IPS DF 6.9 (cell line): Measurements from ENCODE around the gene SLC35F1.

ENCODE experiments used
- DNase-seq: peaks from one replicate; pipeline ENCODE4 v3.0.0-alpha.2; 2013; ENCODE audit warnings: low read depth, low spot score
- H3K27ac ChIP-seq: one replicate; pipeline ENCODE4 v1.5.1; 2013; ENCODE audit warnings: low read length, control low read depth
- H3K27me3 ChIP-seq: 2 replicates; pipeline ENCODE4 v1.6.1; 2013; ENCODE audit warnings: mild to moderate bottlenecking, low read length; ENCODE audit not compliant: control insufficient read depth, insufficient read depth
- H3K36me3 ChIP-seq: 2 replicates; pipeline ENCODE4 v1.6.1; 2013; ENCODE audit warnings: low read length; ENCODE audit not compliant: control insufficient read depth, insufficient read depth
- H3K4me1 ChIP-seq: 2 replicates; pipeline ENCODE4 v1.6.1; 2013; ENCODE audit warnings: low read length; ENCODE audit not compliant: control insufficient read depth, insufficient read depth
- H3K4me3 ChIP-seq: 2 replicates; pipeline ENCODE4 v1.5.1; 2013; ENCODE audit warnings: mild to moderate bottlenecking, low read length
- H3K9me3 ChIP-seq: 2 replicates; pipeline ENCODE4 v1.6.1; 2013; ENCODE audit warnings: low read length, inconsistent platforms; ENCODE audit not compliant: control insufficient read depth, insufficient read depth
- WGBS: extraction: QIAGEN DNeasy Blood & Tissue Kit; methylation state at CpG from one replicate; pipeline ENCODE4 v1.1.7; 2013; ENCODE audit warnings: mixed read lengths, missing lambda C conversion rate; ENCODE audit not compliant: insufficient read length, insufficient coverage; 5-methylcytosine and 5-hydroxymethylcytosine counted together

SLC35F1 gene

GRCh38 chr6:117924690-117925089, 17.6 kb downstream of the SLC35F1 start:
- H3K36me3 ChIP-seq = no peaks in the 10 kb centered on the region
- no peak for DNase-seq
- no CpG with 5 or more reads among the region's 2 CpGs for WGBS
- H3K4me1 ChIP-seq = no peaks in the 10 kb centered on the region
- H3K27ac ChIP-seq = no peak overlapping the region
- peaks cover 1% of the 10 kb centered on the region; the same call in 1 of the 2 replicates for H3K27me3 ChIP-seq
- H3K9me3 ChIP-seq = peaks cover 2% of the 10 kb centered on the region
- H3K4me3 ChIP-seq = no peak overlapping the region

- WGBS = no CpG with 5 or more reads among the region's 3 CpGs
- no peaks in the 10 kb centered on the region for H3K36me3 ChIP-seq
- no peak for DNase-seq
- no peak overlapping the region for H3K4me3 ChIP-seq
- no peaks in the 10 kb centered on the region for H3K27me3 ChIP-seq
- no peaks in the 10 kb centered on the region for H3K4me1 ChIP-seq
- no peak overlapping the region for H3K27ac ChIP-seq
- H3K9me3 ChIP-seq = peaks cover 2% of the 10 kb centered on the region
These were observed 20.8 kb downstream of the SLC35F1 start for GRCh38 chr6:117927866-117928265.

- H3K4me3 ChIP-seq = no peak overlapping the region
- H3K36me3 ChIP-seq = no peaks in the 10 kb centered on the region
- no peaks in the 10 kb centered on the region for H3K4me1 ChIP-seq
- no peaks in the 10 kb centered on the region for H3K27me3 ChIP-seq
- H3K9me3 ChIP-seq = peaks cover 2% of the 10 kb centered on the region
- H3K27ac ChIP-seq = no peak overlapping the region
- no CpG with 5 or more reads among the region's 4 CpGs for WGBS
- DNase-seq = no peak
These were observed 21.8 kb downstream of the SLC35F1 start for GRCh38 chr6:117928833-117929232.

- Histone ChIP-seq H3K4me3 (no peak overlapping the region), H3K4me1 (no peaks in the 10 kb centered on the region), H3K36me3 (no peaks in the 10 kb centered on the region), H3K9me3 (peaks cover 2% of the 10 kb centered on the region), H3K27ac (no peak overlapping the region), H3K27me3 (no peaks in the 10 kb centered on the region)
- no CpG with 5 or more reads among the region's 1 CpG for WGBS
- DNase-seq = no peak
These were observed 22.4 kb downstream of the SLC35F1 start for GRCh38 chr6:117929501-117929900.

- Histone ChIP-seq H3K27me3 (no peaks in the 10 kb centered on the region), H3K27ac (no peak overlapping the region), H3K4me3 (no peak overlapping the region), H3K9me3 (peaks cover 2% of the 10 kb centered on the region), H3K4me1 (no peaks in the 10 kb centered on the region), H3K36me3 (no peaks in the 10 kb centered on the region)
- WGBS = no CpG with 5 or more reads among the region's 3 CpGs
- DNase-seq = no peak
These were observed 23.6 kb downstream of the SLC35F1 start for GRCh38 chr6:117930645-117931044.

- no peak overlapping the region for H3K4me3 ChIP-seq
- no peaks in the 10 kb centered on the region for H3K36me3 ChIP-seq
- H3K27me3 ChIP-seq = no peaks in the 10 kb centered on the region
- H3K27ac ChIP-seq = no peak overlapping the region
- no CpG with 5 or more reads among the region's 3 CpGs for WGBS
- DNase-seq = no peak
- no peaks in the 10 kb centered on the region for H3K4me1 ChIP-seq
- peaks cover 2% of the 10 kb centered on the region for H3K9me3 ChIP-seq
These were observed 24.9 kb downstream of the SLC35F1 start for GRCh38 chr6:117932001-117932400.

- Histone ChIP-seq H3K27me3 (no peaks in the 10 kb centered on the region), H3K27ac (no peak overlapping the region), H3K4me3 (no peak overlapping the region), H3K9me3 (peaks cover 2% of the 10 kb centered on the region), H3K36me3 (no peaks in the 10 kb centered on the region), H3K4me1 (no peaks in the 10 kb centered on the region)
- WGBS = no CpG with 5 or more reads among the region's 3 CpGs
- DNase-seq = no peak
These were observed 25.6 kb downstream of the SLC35F1 start for GRCh38 chr6:117932676-117933075.

- Histone ChIP-seq H3K27ac (no peak overlapping the region), H3K4me3 (no peak overlapping the region), H3K4me1 (no peaks in the 10 kb centered on the region; the same call in 1 of the 2 replicates), H3K9me3 (peaks cover 1% of the 10 kb centered on the region), H3K27me3 (no peaks in the 10 kb centered on the region), H3K36me3 (no peaks in the 10 kb centered on the region)
- no peak for DNase-seq
- no CpG with 5 or more reads among the region's 4 CpGs for WGBS
These were observed 26.4 kb downstream of the SLC35F1 start for GRCh38 chr6:117933471-117933870.

GRCh38 chr6:117938311-117938995, 31.4 kb downstream of the SLC35F1 start:
- no peak overlapping the region for H3K4me3 ChIP-seq
- WGBS = no CpG with 5 or more reads among the region's 5 CpGs
- DNase-seq = no peak

GRCh38 chr6:117947234-117947633, 40.2 kb downstream of the SLC35F1 start:
- Histone ChIP-seq H3K4me3 (no peak overlapping the region), H3K27ac (no peak overlapping the region), H3K36me3 (no peaks in the 10 kb centered on the region), H3K27me3 (no peaks in the 10 kb centered on the region), H3K4me1 (no peaks in the 10 kb centered on the region), H3K9me3 (no peaks in the 10 kb centered on the region)
- no peak for DNase-seq
- no CpG with 5 or more reads among the region's 1 CpG for WGBS

More at GRCh38 chr6:117938311-117938995, 31.4 kb downstream of the SLC35F1 start:
- Histone ChIP-seq H3K9me3 (no peaks in the 10 kb centered on the region), H3K27me3 (no peaks in the 10 kb centered on the region), H3K27ac (no peak overlapping the region), H3K4me1 (no peaks in the 10 kb centered on the region; the same call in 1 of the 2 replicates), H3K36me3 (no peaks in the 10 kb centered on the region)

- Histone ChIP-seq H3K4me1 (no peaks in the 10 kb centered on the region), H3K27ac (no peak overlapping the region), H3K4me3 (no peak overlapping the region), H3K27me3 (no peaks in the 10 kb centered on the region), H3K9me3 (no peaks in the 10 kb centered on the region), H3K36me3 (no peaks in the 10 kb centered on the region)
- peak; percentile 54 for DNase-seq
- no CpG with 5 or more reads among the region's 3 CpGs for WGBS
These were observed 44.7 kb downstream of the SLC35F1 start for GRCh38 chr6:117951783-117952182.
